OCI-LY3 (cell line): Measurements from ENCODE around the gene INSIG1.

Source experiments
- H2AFZ ChIP-seq: fragments of 200-600, 300-600 bp; shearing (Covaris generic); 2 replicates; pipeline ENCODE4 v1.6.0; 2014; ENCODE audit warnings: antibody characterized with exemption, low read depth, low read length
- H3K27ac ChIP-seq: fragments of 200-600, 300-600 bp; sonication (generic); 2 replicates; pipeline ENCODE4 v1.5.1; 2014; ENCODE audit warnings: mild to moderate bottlenecking, low read length, moderate library complexity, mixed read lengths
- H3K27me3 ChIP-seq: fragments of 200-600, 300-600 bp; sonication (generic); 2 replicates; pipeline ENCODE4 v1.6.1; 2014; ENCODE audit warnings: low read depth, low read length, mixed read lengths
- H3K36me3 ChIP-seq: fragments of 200-600, 300-600 bp; sonication (generic); replicated peaks from 2 replicates; pipeline ENCODE3; 2014; ENCODE audit warnings: low read depth, low read length, mixed read lengths
- H3K4me1 ChIP-seq: fragments of 300-600, 200-600 bp; sonication (generic); 2 replicates; pipeline ENCODE4 v1.6.1; 2014; ENCODE audit warnings: low read length, mixed read lengths
- H3K4me2 ChIP-seq: fragments of 200-600, 300-600 bp; sonication (generic); 2 replicates; pipeline ENCODE4 v1.6.1; 2014; ENCODE audit warnings: low read length, mixed read lengths
- H3K4me3 ChIP-seq: fragments of 300-600, 200-600 bp; sonication (generic); 2 replicates; pipeline ENCODE4 v1.5.1; 2014; ENCODE audit warnings: antibody characterized with exemption, mild to moderate bottlenecking, low read length, moderate library complexity
- H3K79me2 ChIP-seq: fragments of 300-600, 200-600 bp; shearing (Covaris generic); 2 replicates; pipeline ENCODE4 v1.6.1; 2014; ENCODE audit warnings: mild to moderate bottlenecking, low read length, mixed read lengths
- H3K9ac ChIP-seq: fragments of 300-600, 200-600 bp; shearing (Covaris generic); 2 replicates; pipeline ENCODE4 v1.6.0; 2014; ENCODE audit warnings: mild to moderate bottlenecking, low read length, moderate library complexity
- H3K9me3 ChIP-seq: fragments of 200-600, 300-600 bp; shearing (Covaris generic); 2 replicates; pipeline ENCODE4 v1.6.1; 2014; ENCODE audit warnings: low read length, mixed read lengths; ENCODE audit not compliant: insufficient read depth
- H4K20me1 ChIP-seq: fragments of 200-600, 300-600 bp; sonication (generic); 2 replicates; pipeline ENCODE4 v1.6.1; 2016; ENCODE audit warnings: low read length, mixed read lengths; ENCODE audit not compliant: insufficient read depth
- CTCF ChIP-seq: fragments of 200-600, 300-600 bp; sonication (generic); IDR thresholded peaks from 2 replicates; pipeline ENCODE4 v1.5.1; 2014; ENCODE audit warnings: antibody characterized with exemption, low read length, low read depth
- EZH2phosphoT487 ChIP-seq: fragments of 200-600 bp; shearing (Covaris generic); IDR thresholded peaks from 2 replicates; pipeline ENCODE4 v1.6.1; 2018; ENCODE audit warnings: antibody characterized with exemption, mixed run types, low read depth

The INSIG1 gene

GRCh38 chr7:155346285-155346684 lies 48.6 kb downstream of the INSIG1 start:
- peaks cover 39% of the 10 kb centered on the region for H3K4me1 ChIP-seq
- H3K9me3 ChIP-seq = peaks cover 13% of the 10 kb centered on the region
- no peak overlapping the region for H2AFZ ChIP-seq
- H3K79me2 ChIP-seq = peaks cover 15% of the 10 kb centered on the region
- H3K36me3 ChIP-seq = peaks cover 31% of the 10 kb centered on the region
- H3K27me3 ChIP-seq = no peaks in the 10 kb centered on the region
- H3K4me3 ChIP-seq = no peak overlapping the region
- peak overlapping the region; percentile 93; the same call in 1 of the 2 replicates for H3K27ac ChIP-seq
- TF ChIP-seq CTCF (no peak), EZH2phosphoT487 (no peak)
- H4K20me1 ChIP-seq = no peaks in the 10 kb centered on the region
- H3K9ac ChIP-seq = no peak overlapping the region
- H3K4me2 ChIP-seq = no peak overlapping the region

- Histone ChIP-seq H3K9me3 (no peaks in the 10 kb centered on the region), H3K4me2 (no peak overlapping the region)
Measured at GRCh38 chr7:155348806-155349205, 51.1 kb downstream of the INSIG1 start.

GRCh38 chr7:155349601-155350331 lies 52.1 kb downstream of the INSIG1 start:
- Histone ChIP-seq H2AFZ (no peak overlapping the region), H3K9me3 (no peaks in the 10 kb centered on the region), H3K79me2 (peaks cover 39% of the 10 kb centered on the region), H4K20me1 (no peaks in the 10 kb centered on the region), H3K27me3 (no peaks in the 10 kb centered on the region), H3K27ac (no peak overlapping the region), H3K4me1 (peaks cover 27% of the 10 kb centered on the region), H3K9ac (no peak overlapping the region), H3K4me2 (no peak overlapping the region), H3K4me3 (no peak overlapping the region), H3K36me3 (peaks cover 29% of the 10 kb centered on the region)
- TF ChIP-seq CTCF (no peak), EZH2phosphoT487 (no peak)

More at GRCh38 chr7:155348806-155349205, 51.1 kb downstream of the INSIG1 start:
- Histone ChIP-seq H3K36me3 (peaks cover 26% of the 10 kb centered on the region), H3K27me3 (no peaks in the 10 kb centered on the region), H2AFZ (no peak overlapping the region), H3K4me1 (peaks cover 23% of the 10 kb centered on the region), H3K79me2 (peaks cover 29% of the 10 kb centered on the region), H3K27ac (no peak overlapping the region), H3K4me3 (no peak overlapping the region), H4K20me1 (no peaks in the 10 kb centered on the region), H3K9ac (no peak overlapping the region)
- TF ChIP-seq EZH2phosphoT487 (no peak), CTCF (no peak)

GRCh38 chr7:155351120-155351870 lies 53.6 kb downstream of the INSIG1 start:
- Histone ChIP-seq H3K9ac (no peak overlapping the region), H3K4me2 (no peak overlapping the region), H3K9me3 (no peaks in the 10 kb centered on the region), H3K27ac (no peak overlapping the region), H3K36me3 (peaks cover 42% of the 10 kb centered on the region), H3K79me2 (peaks cover 54% of the 10 kb centered on the region), H2AFZ (no peak overlapping the region), H3K4me3 (no peak overlapping the region), H3K4me1 (peaks cover 27% of the 10 kb centered on the region), H3K27me3 (no peaks in the 10 kb centered on the region), H4K20me1 (no peaks in the 10 kb centered on the region)
- no peak for TF ChIP-seq CTCF
